Tibial artery (tissue), 4 donors: Measurements from ENCODE around the gene MYH14.
"Not testable (repeated sequence)": the region's sequence is repeated elsewhere in the genome, so short reads cannot be mapped to it uniquely, and the experiment has no call there.

Experiments
- DNase-seq, 2 donors: peaks; one replicate each; pipeline ENCODE4 v3.0.0-alpha.2; 2019
- H3K27ac ChIP-seq, 2 donors: fragments of 200-600 bp; sonication (generic) in 1 of 2; 1 replicate in 1 of 2; 2 replicates in 1 of 2; pipeline ENCODE4 v1.5.1; 2018 to 2019; ENCODE audit warnings: mild to moderate bottlenecking in 1 of 2
- H3K27me3 ChIP-seq, 2 donors: fragments of 200-600 bp; sonication (generic) in 1 of 2; one replicate each; pipeline versions ENCODE4 v1.5.1 to v1.6.0; 2016 to 2019
- H3K36me3 ChIP-seq, 3 donors: fragments of 200-600 bp; sonication (generic) in 2 of 3; one replicate each; pipeline ENCODE4 v1.5.1; 2016 to 2019; ENCODE audit warnings: mild to moderate bottlenecking in 2 of 3
- H3K4me1 ChIP-seq, 4 donors: fragments of 200-600 bp; sonication (generic) in 2 of 4; 1 replicate in 3 of 4; 2 replicates in 1 of 4; pipeline ENCODE4 v1.5.1; 2016 to 2019
- H3K4me3 ChIP-seq, 2 donors: fragments of 200-600 bp; sonication (generic) in 1 of 2; 1 replicate in 1 of 2; 2 replicates in 1 of 2; pipeline ENCODE4 v1.5.1; 2018 to 2019; ENCODE audit warnings: mild to moderate bottlenecking in 2 of 2
- H3K9me3 ChIP-seq, 3 donors: fragments of 200-600 bp; sonication (generic) in 1 of 3; one replicate each; pipeline ENCODE4 v1.5.1; 2016 to 2019
- intact Hi-C: fragments of 100-400 bp; cut with DNase I; formaldehyde crosslinking; loops from one replicate; pipeline ENCODE4 v1.15.0; 2023; ENCODE audit warnings: low total_unique reads
- TF ChIP-seq, protein P1 (sequence below), 2 experiments: fragments of 200-600 bp in 1 of 2; fragments of 450-650 bp in 1 of 2; IDR thresholded peaks; one replicate each; pipeline ENCODE4 v1.5.1; 2017 to 2019; ENCODE audit warnings: antibody characterized with exemption in 2 of 2, mild to moderate bottlenecking in 1 of 2, moderate library complexity in 1 of 2

MYH14 gene

DNA sequence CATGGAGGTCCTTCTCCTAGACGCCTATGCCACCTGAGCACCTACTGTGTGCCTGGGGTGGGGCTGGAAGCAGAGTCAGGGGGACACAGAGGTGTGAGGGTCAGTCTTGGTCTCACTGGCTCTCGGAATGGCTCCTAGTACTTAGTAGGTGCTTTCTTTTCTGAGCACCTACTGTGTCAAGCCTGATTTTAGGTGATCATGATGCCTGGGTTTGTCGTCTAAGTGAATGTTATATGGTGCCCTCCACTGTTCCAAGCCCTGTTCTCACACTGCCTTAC is 20.0 kb downstream of the MYH14 start:
- Histone ChIP-seq H3K4me1 (no peaks in the 10 kb centered on the region), H3K36me3 (peaks cover 0 to 5% (median 0%) of the 10 kb centered on the region in 3 donors), H3K4me3 (no peak overlapping the region), H3K27me3 (no peaks in the 10 kb centered on the region), H3K9me3 (peaks cover 0 to 5% (median 5%) of the 10 kb centered on the region in 3 donors), H3K27ac (no peak overlapping the region)
- intact Hi-C loops = no loop called here
- no peak for DNase-seq
- TF ChIP-seq, protein P1, sequence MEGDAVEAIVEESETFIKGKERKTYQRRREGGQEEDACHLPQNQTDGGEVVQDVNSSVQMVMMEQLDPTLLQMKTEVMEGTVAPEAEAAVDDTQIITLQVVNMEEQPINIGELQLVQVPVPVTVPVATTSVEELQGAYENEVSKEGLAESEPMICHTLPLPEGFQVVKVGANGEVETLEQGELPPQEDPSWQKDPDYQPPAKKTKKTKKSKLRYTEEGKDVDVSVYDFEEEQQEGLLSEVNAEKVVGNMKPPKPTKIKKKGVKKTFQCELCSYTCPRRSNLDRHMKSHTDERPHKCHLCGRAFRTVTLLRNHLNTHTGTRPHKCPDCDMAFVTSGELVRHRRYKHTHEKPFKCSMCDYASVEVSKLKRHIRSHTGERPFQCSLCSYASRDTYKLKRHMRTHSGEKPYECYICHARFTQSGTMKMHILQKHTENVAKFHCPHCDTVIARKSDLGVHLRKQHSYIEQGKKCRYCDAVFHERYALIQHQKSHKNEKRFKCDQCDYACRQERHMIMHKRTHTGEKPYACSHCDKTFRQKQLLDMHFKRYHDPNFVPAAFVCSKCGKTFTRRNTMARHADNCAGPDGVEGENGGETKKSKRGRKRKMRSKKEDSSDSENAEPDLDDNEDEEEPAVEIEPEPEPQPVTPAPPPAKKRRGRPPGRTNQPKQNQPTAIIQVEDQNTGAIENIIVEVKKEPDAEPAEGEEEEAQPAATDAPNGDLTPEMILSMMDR (IDR thresholded peaks at IDR 0.05) = no peak

DNA sequence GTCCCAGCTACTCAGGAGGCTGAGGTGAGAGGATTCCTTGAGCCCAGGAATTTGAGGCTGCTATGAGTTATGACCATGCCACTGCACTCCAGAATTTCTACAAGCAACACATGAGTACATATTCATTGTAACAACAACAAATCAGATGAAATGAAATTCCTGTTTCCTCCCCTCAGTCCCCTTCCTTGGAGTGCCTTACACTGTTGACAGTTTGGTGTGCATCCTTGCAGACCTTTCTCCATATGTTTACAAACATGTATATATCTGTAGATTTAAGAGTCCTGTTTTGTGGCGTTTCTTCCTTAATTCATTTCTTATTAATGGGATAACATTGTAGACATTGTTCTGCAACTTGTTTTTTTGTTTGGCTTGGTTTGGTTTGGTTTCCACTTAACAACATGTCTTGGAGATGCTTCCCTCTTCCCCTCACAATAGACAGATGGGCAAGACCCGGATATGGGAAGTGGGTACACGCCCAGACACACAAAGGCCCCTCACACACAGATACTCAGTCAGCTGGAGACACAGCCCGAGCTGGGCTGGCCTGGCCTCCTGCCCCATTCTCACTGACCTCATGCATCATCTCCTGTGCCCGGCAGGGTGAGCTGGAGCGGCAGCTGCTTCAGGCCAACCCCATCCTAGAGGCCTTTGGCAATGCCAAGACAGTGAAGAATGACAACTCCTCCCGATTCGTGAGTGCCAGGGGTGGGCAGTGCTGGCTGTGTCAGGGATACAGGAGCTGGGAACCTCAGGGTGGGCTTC is 21.7 kb downstream of the MYH14 start:
- H3K27me3 ChIP-seq = no peaks in the 10 kb centered on the region
- H3K9me3 ChIP-seq = peaks cover 0 to 5% (median 5%) of the 10 kb centered on the region in 3 donors
- TF ChIP-seq, protein P1 (IDR thresholded peaks at IDR 0.05) = no peak
- intact Hi-C loops = no loop called here
- DNase-seq = no peak
- H3K27ac ChIP-seq = no peak overlapping the region
- H3K36me3 ChIP-seq = peaks cover 0 to 5% (median 0%) of the 10 kb centered on the region in 3 donors
- H3K4me3 ChIP-seq = no peak overlapping the region
- no peaks in the 10 kb centered on the region for H3K4me1 ChIP-seq

DNA sequence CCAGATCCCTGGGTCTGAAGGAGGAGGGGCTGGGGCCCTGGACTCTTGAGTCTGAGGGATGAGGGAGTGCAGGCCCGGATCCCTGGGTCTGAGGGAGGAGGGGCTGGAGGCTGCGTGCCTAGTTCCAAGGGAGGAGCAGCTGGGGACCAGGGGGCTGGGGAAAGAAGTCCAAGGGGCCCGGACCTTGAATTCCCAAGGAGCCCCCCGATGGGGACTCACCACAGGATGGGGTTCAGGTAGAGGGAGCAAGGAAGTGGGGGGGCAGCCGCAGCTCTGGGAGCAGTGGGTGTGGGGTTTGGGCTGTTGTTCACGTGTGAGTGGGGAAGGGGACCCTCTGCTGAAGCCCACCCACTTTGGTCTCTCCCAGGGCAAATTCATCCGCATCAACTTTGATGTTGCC is 23.1 kb downstream of the MYH14 start:
- peaks cover 0 to 11% (median 0%) of the 10 kb centered on the region in 3 donors for H3K36me3 ChIP-seq
- TF ChIP-seq, protein P1 (IDR thresholded peaks at IDR 0.05) = no peak
- H3K27me3 ChIP-seq = no peaks in the 10 kb centered on the region
- H3K4me3 ChIP-seq = no peak overlapping the region
- intact Hi-C loops = no loop called here
- H3K9me3 ChIP-seq = peaks cover 0 to 5% (median 5%) of the 10 kb centered on the region in 3 donors
- no peaks in the 10 kb centered on the region for H3K4me1 ChIP-seq
- no peak for DNase-seq
- no peak overlapping the region for H3K27ac ChIP-seq

DNA sequence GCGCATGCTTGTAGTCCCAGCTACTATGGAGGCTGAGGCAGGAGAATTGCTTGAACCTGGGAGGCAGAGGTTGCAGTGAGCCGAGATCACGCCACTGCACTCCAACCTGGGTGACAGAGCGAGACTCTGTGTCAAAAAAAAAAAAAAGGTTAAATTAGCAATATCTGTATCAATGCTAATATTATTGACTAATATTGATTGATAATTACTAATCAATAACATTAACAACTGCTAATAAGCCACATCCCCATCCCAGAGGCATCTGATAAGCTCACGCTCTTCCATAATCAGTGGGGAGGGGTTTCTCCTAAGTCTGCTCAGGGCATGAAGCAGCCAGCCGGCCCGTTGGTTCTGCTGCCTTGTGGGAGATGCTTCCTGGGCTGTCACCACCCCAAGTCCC is 24.7 kb downstream of the MYH14 start:
- DNase-seq, H3K4me3 ChIP-seq, intact Hi-C loops, H3K27ac ChIP-seq, H3K4me1 ChIP-seq, H3K36me3 ChIP-seq, H3K9me3 ChIP-seq, H3K27me3 ChIP-seq: not testable (repeated sequence)

DNA sequence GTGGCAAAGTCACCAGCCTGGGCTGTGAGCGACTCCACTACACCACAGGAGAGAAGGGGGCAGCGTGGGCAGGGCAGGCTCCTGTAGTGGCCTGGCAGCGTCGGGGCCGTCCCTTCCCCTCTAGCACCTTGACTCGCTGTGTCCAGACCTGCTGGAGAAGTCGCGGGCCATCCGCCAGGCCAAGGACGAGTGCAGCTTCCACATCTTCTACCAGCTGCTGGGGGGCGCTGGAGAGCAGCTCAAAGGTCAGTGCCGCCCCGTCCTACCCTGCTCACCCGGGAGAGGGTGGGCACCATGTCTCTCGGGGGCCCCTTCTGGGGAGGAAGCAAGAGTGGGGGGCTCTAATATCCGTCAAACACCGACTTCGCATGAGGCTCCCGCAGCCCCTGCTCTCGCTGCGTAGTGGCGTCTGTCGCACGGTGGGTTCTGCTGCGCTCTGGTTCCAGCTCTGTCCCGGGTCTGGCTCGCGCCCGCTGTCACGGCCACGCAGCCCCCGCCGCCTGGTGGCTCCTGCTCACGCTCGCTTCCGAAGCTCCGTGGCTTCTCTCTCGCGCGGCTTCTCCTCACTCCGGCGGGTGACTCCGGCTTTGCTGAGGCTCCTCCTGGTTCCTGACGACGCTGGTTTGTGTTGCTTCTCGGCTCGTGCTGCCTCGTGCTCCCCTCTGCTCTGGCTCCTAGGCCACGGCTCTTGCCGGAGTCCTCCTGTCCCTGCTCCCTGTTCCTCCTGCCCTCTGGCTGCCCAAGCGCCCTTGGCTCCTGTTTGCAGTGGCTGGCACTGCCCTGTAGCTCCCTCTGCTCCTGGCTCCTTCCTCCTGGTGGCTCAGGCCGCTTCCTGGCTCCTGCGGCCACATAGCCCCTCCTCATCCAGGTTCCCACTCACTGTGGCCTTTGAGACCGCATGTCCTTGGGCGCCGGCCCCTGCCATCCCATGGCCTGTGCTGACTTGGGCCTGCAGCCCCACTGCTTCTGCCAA is 27.2 kb downstream of the MYH14 start:
- no peak for DNase-seq
- Histone ChIP-seq H3K27ac (no peak overlapping the region), H3K36me3 (peaks cover 0 to 5% (median 0%) of the 10 kb centered on the region in 3 donors), H3K27me3 (no peaks in the 10 kb centered on the region), H3K4me1 (no peaks in the 10 kb centered on the region), H3K4me3 (no peak overlapping the region), H3K9me3 (no peaks in the 10 kb centered on the region)
- intact Hi-C loops = no loop called here
- TF ChIP-seq, protein P1 (IDR thresholded peaks at IDR 0.05) = no peak

DNA sequence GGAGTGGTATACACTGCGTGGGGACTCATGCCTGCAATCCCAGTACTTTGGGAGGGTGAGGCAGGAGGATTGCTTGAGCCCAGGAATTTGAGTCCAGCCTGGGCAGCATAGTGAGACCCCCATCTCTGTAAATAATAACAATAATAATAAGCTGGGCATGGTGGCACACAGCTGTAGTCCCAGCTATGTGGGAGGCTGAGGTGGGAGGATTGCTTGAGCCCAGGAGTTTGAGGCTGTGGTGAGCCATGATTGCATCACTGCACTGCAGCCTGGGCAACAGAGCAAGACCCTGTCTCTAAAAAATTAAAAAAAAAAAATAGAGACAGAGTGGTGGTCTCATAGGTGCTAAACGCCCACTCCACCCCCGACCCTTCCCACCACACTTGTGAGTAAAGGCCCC is 28.0 kb downstream of the MYH14 start:
- H3K36me3 ChIP-seq, intact Hi-C loops: not testable (repeated sequence)

More for the DNA sequence above, 28.0 kb downstream of the MYH14 start:
- H3K4me1 ChIP-seq, H3K9me3 ChIP-seq, H3K27ac ChIP-seq, H3K27me3 ChIP-seq, DNase-seq, H3K4me3 ChIP-seq: not testable (repeated sequence)
